Activated CD4-positive, CD25-positive, alpha-beta regulatory T cell treated with anti-CD3 and anti-CD28 coated beads, Interleukin-2, amount 50 U/mL, for 72 hours (primary cell): ENCODE measurements around the gene NPHP4.

Experiments
- DNase-seq: peaks from one replicate; pipeline ENCODE4 v3.0.0; 2021

Gene NPHP4

GRCh38 chr1:5988596-5989285, 3.5 kb downstream of the NPHP4 start:
- no peak for DNase-seq

- DNase-seq = no peak
These were observed 6.2 kb downstream of the NPHP4 start for GRCh38 chr1:5986018-5986417.

- DNase-seq = no peak
These were observed 7.0 kb downstream of the NPHP4 start for GRCh38 chr1:5985250-5985649.

GRCh38 chr1:5983361-5984103, 8.7 kb downstream of the NPHP4 start:
- DNase-seq = no peak

- no peak for DNase-seq
These were observed 9.4 kb downstream of the NPHP4 start for GRCh38 chr1:5982868-5983267.

GRCh38 chr1:5982276-5982675, 9.9 kb downstream of the NPHP4 start:
- no peak for DNase-seq

- no peak for DNase-seq
These were observed 11.2 kb downstream of the NPHP4 start for GRCh38 chr1:5981009-5981380.

GRCh38 chr1:5980314-5981008, 11.8 kb downstream of the NPHP4 start:
- no peak for DNase-seq

- DNase-seq = no peak
These were observed 12.5 kb downstream of the NPHP4 start for GRCh38 chr1:5979536-5980313.

- DNase-seq = no peak
These were observed 13.8 kb downstream of the NPHP4 start for GRCh38 chr1:5978452-5978851.

GRCh38 chr1:5977494-5978444, 14.5 kb downstream of the NPHP4 start:
- no peak for DNase-seq

- no peak for DNase-seq
These were observed 15.3 kb downstream of the NPHP4 start for GRCh38 chr1:5976726-5977493.

- DNase-seq = no peak
These were observed 16.0 kb downstream of the NPHP4 start for GRCh38 chr1:5976231-5976630.

- DNase-seq = no peak
These were observed 16.9 kb downstream of the NPHP4 start for GRCh38 chr1:5975133-5975880.

- DNase-seq = no peak
These were observed 17.6 kb downstream of the NPHP4 start for GRCh38 chr1:5974631-5975030.

- DNase-seq = no peak
These were observed 18.5 kb downstream of the NPHP4 start for GRCh38 chr1:5973771-5974170.

GRCh38 chr1:5972198-5972520, 20.1 kb downstream of the NPHP4 start:
- no peak for DNase-seq

- DNase-seq = no peak
These were observed 20.6 kb downstream of the NPHP4 start for GRCh38 chr1:5971471-5972197.

GRCh38 chr1:5970610-5971273, 21.5 kb downstream of the NPHP4 start:
- no peak for DNase-seq
